K562 (cell line): ENCODE data around the gene LGR6. TPM values are rescaled to one million over a fixed set of nuclear protein-coding genes. Genes with fewer than 3 reads are reported as not detected.

ENCODE experiments used
- ATAC-seq: fragments of 200-7000 bp; cut with Tn5 transposase; 3 replicates; pipeline ENCODE4 v1.9.1; 2020; ENCODE audit warnings: moderate library complexity
- BruUV-seq: library from RNA; stranded (reverse); fragments of 400-500 nt; replicated peaks from 2 replicates; lab custom pipeline; 2021; lab: Mats Ljungman, UMichigan
- CTCF ChIA-PET: fragments of 300-600 bp; formaldehyde crosslinking; extraction: SDS; loops from one replicate; lab custom pipeline; 2021; ENCODE audit warnings: low intra/inter-chr PET ratio; lab: Yijun Ruan, JAX
- POLR2A ChIA-PET: fragments of 300-600, 350-650 bp; sonication (Branson Sonifier 250); formaldehyde crosslinking; extraction: SDS; loops from one replicate; lab custom pipeline; 2021; ENCODE audit warnings: antibody characterized with exemption, inconsistent platforms; lab: Yijun Ruan, JAX
- DNase-seq, 4 experiments: peaks; one replicate each; pipeline versions ENCODE4 v3.0.0 to v3.0.0-alpha.2; 2011 to 2018; ENCODE audit warnings: low spot score in 3 of 4, mixed read lengths in 3 of 4; ENCODE audit errors: extremely low read depth in 1 of 4
- FAIRE-seq: peaks from 2 replicates; lab custom pipeline; 2011; peaks lifted over from hg19 to GRCh38; lab: Jason Lieb, UNC
- H2AFZ ChIP-seq: 2 replicates; pipeline ENCODE4 v1.6.0; 2011; ENCODE audit warnings: low read depth, low read length, control low read depth, inconsistent platforms
- H3K27ac ChIP-seq: fragments of 200-600 bp; 3 replicates; pipeline ENCODE4 v1.8.0; 2011; ENCODE audit warnings: low read depth, mild to moderate bottlenecking, control low read depth, inconsistent platforms, low read length, moderate library complexity, mixed read lengths; ENCODE audit errors: extremely low read depth
- H3K27me3 ChIP-seq, 2 experiments: fragments of 300-600 bp in 1 of 2; 2 replicates in 1 of 2; 3 replicates in 1 of 2; pipeline versions ENCODE4 v1.6.0 to v1.8.0; 2011; ENCODE audit warnings: inconsistent platforms in 2 of 2, low read length in 2 of 2, mild to moderate bottlenecking in 1 of 2, mixed read lengths in 1 of 2, moderate library complexity in 1 of 2; ENCODE audit not compliant: control insufficient read depth in 2 of 2, insufficient read depth in 2 of 2
- H3K36me3 ChIP-seq: fragments of 300-600 bp; 3 replicates; pipeline ENCODE4 v1.8.0; 2011; ENCODE audit warnings: mild to moderate bottlenecking, low read length, inconsistent platforms; ENCODE audit not compliant: control insufficient read depth, insufficient read depth
- H3K4me1 ChIP-seq, 2 experiments: fragments of 200-600 bp in 1 of 2; replicated peaks in 1 of 2; 2 replicates in 1 of 2; 3 replicates in 1 of 2; pipeline versions ENCODE4 v1.5.1 to v1.8.0; 2011; ENCODE audit warnings: inconsistent platforms in 2 of 2, low read length in 2 of 2, mild to moderate bottlenecking in 1 of 2, mixed read lengths in 1 of 2, moderate library complexity in 1 of 2; ENCODE audit not compliant: control insufficient read depth in 2 of 2, insufficient read depth in 2 of 2
- H3K4me2 ChIP-seq: 2 replicates; pipeline ENCODE4 v1.6.1; 2011; ENCODE audit warnings: low read length, control low read depth, inconsistent platforms, mixed read lengths; ENCODE audit not compliant: insufficient read depth
- H3K4me3 ChIP-seq: fragments of 200-600 bp; sonication (generic), shearing (Covaris generic); 2 replicates; pipeline ENCODE4 v1.5.1; 2016; ENCODE audit warnings: control low read depth, inconsistent platforms
- H3K79me2 ChIP-seq: fragments of 200-600 bp; 3 replicates; pipeline ENCODE4 v1.8.0; 2011; ENCODE audit warnings: low read length, inconsistent platforms; ENCODE audit not compliant: control insufficient read depth, insufficient read depth
- H3K9ac ChIP-seq, 2 experiments: 2 replicates each; pipeline versions ENCODE4 v1.6.0 to v1.6.1; 2011; ENCODE audit warnings: low read depth in 2 of 2, low read length in 2 of 2, control low read depth in 1 of 2, inconsistent platforms in 1 of 2, mild to moderate bottlenecking in 1 of 2, mixed read lengths in 1 of 2; ENCODE audit not compliant: insufficient read depth in 1 of 2
- H3K9me1 ChIP-seq: one replicate; pipeline ENCODE4 v1.6.0; 2011; ENCODE audit warnings: inconsistent platforms, mild to moderate bottlenecking, low read length, moderate library complexity; ENCODE audit not compliant: control insufficient read depth, insufficient read depth
- H3K9me3 ChIP-seq: replicated peaks from 2 replicates; pipeline ENCODE4 v1.5.1; 2011; ENCODE audit warnings: low read depth, low read length, inconsistent platforms; ENCODE audit not compliant: control insufficient read depth, insufficient read depth
- H4K20me1 ChIP-seq: replicated peaks from 2 replicates; pipeline ENCODE4 v1.6.1; 2011; ENCODE audit warnings: low read length, inconsistent platforms, mixed read lengths; ENCODE audit not compliant: control insufficient read depth, insufficient read depth
- ADNP ChIP-seq: fragments of 200-800 bp; sonication (Bioruptor generic); IDR thresholded peaks from 2 replicates; pipeline ENCODE4 v1.6.1; 2016; ENCODE audit warnings: missing genetic modification characterization, missing compliant biosample characterization
- BCL6 ChIP-seq: fragments of 250-450 bp; sonication (Bioruptor Pico); IDR thresholded peaks from 2 replicates; pipeline ENCODE4 v1.4.0; 2020
- BCOR ChIP-seq: fragments of 450-650 bp; IDR thresholded peaks from 2 replicates; pipeline ENCODE4 v1.6.1; 2016
- CBX8 ChIP-seq: fragments of 200-600 bp; sonication (generic); IDR thresholded peaks from 2 replicates; pipeline ENCODE4 v1.6.1; 2012; ENCODE audit warnings: borderline replicate concordance, mixed run types, low read depth, mild to moderate bottlenecking, moderate library complexity, mixed read lengths, low read length, control low read depth, inconsistent platforms; ENCODE audit not compliant: poor library complexity, severe bottlenecking; ENCODE audit errors: extremely low read depth
- HNRNPLL ChIP-seq: fragments of 200-400 bp; formaldehyde crosslinking; IDR thresholded peaks from 2 replicates; pipeline ENCODE4 v1.6.1; 2017; ENCODE audit warnings: low read length, low read depth, mild to moderate bottlenecking; ENCODE audit not compliant: poor library complexity, severe bottlenecking
- KDM1A ChIP-seq, 2 experiments: fragments of 450-650 bp; IDR thresholded peaks; 2 replicates each; pipeline ENCODE4 v1.6.1; 2016; ENCODE audit warnings: mild to moderate bottlenecking in 2 of 2
- MAFK ChIP-seq: IDR thresholded peaks from 2 replicates; pipeline ENCODE4 v1.6.1; 2011; ENCODE audit warnings: low read length, improper control_type of control experiment
- MYC ChIP-seq, 2 experiments: fragments of 250-450 bp in 1 of 2; sonication (Bioruptor Pico) in 1 of 2; IDR thresholded peaks; 2 replicates each; pipeline versions ENCODE4 v1.5.1 to v1.6.1; 2012 to 2021; ENCODE audit warnings: low read depth in 2 of 2, borderline replicate concordance in 1 of 2, improper control_type of control experiment in 1 of 2, low read length in 1 of 2, mild to moderate bottlenecking in 1 of 2, moderate library complexity in 1 of 2
- RBM17 ChIP-seq: fragments of 200-400 bp; formaldehyde crosslinking; IDR thresholded peaks from 2 replicates; pipeline ENCODE4 v1.6.1; 2017; ENCODE audit warnings: low read depth, mild to moderate bottlenecking, low read length, borderline replicate concordance
- RUNX1 ChIP-seq: sonication (generic); IDR thresholded peaks from 2 replicates; pipeline ENCODE4 v1.6.1; 2016; ENCODE audit warnings: antibody characterized with exemption, low read depth
- SPI1 ChIP-seq: IDR thresholded peaks from 2 replicates; pipeline ENCODE4 v1.6.1; 2011; ENCODE audit warnings: low read depth, low read length, control low read depth, borderline replicate concordance
- ZBTB17 ChIP-seq: fragments of 450-650 bp; formaldehyde crosslinking; IDR thresholded peaks from 2 replicates; pipeline ENCODE4 v1.4.0; 2020; ENCODE audit warnings: mild to moderate bottlenecking
- ZNF146 ChIP-seq: IDR thresholded peaks from one replicate; pipeline ENCODE4 v1.6.1; 2018; ENCODE audit warnings: missing compliant biosample characterization; ENCODE audit not compliant: unreplicated experiment
- ZNF165 ChIP-seq: fragments of 250-450 bp; sonication (Bioruptor Pico); IDR thresholded peaks from 2 replicates; pipeline ENCODE4 v1.4.0; 2020; ENCODE audit warnings: borderline replicate concordance
- ZNF263 ChIP-seq: sonication (generic); formaldehyde crosslinking; IDR thresholded peaks from 2 replicates; pipeline ENCODE4 v1.8.0; 2022; ENCODE audit warnings: mild to moderate bottlenecking, missing genetic modification reagents, borderline replicate concordance
- ZNF354B ChIP-seq: fragments of 250-450 bp; sonication (Bioruptor Pico); IDR thresholded peaks from 2 replicates; pipeline ENCODE4 v1.4.0; 2020
- ZSCAN29 ChIP-seq: fragments of 450-650 bp; IDR thresholded peaks from 2 replicates; pipeline ENCODE4 v1.6.1; 2017
- WGBS: fragments of 100-300 bp; shearing (Covaris generic); methylation state at CpG from one replicate; pipeline ENCODE4 v1.1.6; 2016; ENCODE audit warnings: low coverage, mixed read lengths; ENCODE audit not compliant: insufficient coverage; ENCODE audit errors: missing lambda C conversion rate; 5-methylcytosine and 5-hydroxymethylcytosine counted together
- in situ Hi-C: fragments of 300-500 bp; cut with MboI; formaldehyde crosslinking; loops from 4 replicates; pipeline ENCODE4 v1.15.0; 2018; ENCODE audit warnings: inconsistent platforms, mixed read lengths
- intact Hi-C: fragments of 100-400 bp; cut with micrococcal nuclease; formaldehyde crosslinking; loops from 2 replicates; pipeline ENCODE4 v1.14.2; 2022
- polyA plus RNA-seq, 8 experiments: library from polyadenylated mRNA; depleted of rRNA in 4 of 8; stranded (reverse) in 5 of 8; unstranded in 3 of 8; fragments of >200 nt; fragmentation: Nextera tagmentation in 2 of 8; fragmentation: Illumina TruSeq in 1 of 8; extraction: Ambion mirVana in 2 of 8; extraction: Trizol in 1 of 8; gene quantifications; 2 replicates each; pipeline versions ENCODE4 v1.2.1 to v1.2.3, GENCODE V29; 2011 to 2014; ENCODE audit warnings: inconsistent platforms in 1 of 8, missing spikeins in 1 of 8
- total RNA-seq, 7 experiments: library from RNA; depleted of rRNA in 6 of 7; stranded (reverse); fragments of >200 nt in 6 of 7; fragmentation: Illumina TruSeq in 2 of 7; extraction: Trizol in 2 of 7; gene quantifications; 2 replicates each; pipeline versions ENCODE4 v1.2.1 to v1.2.3, GENCODE V29; 2011 to 2021; ENCODE audit warnings: low replicate concordance in 1 of 7

The LGR6 gene
- total and polyA plus RNA-seq, 9 of the 15 experiments (the other 6 are each of a cell fraction or from before 2014, with no cell fraction given): 0.01 to 0.54 (median 0.17) TPM; not detected in 1

DNA sequence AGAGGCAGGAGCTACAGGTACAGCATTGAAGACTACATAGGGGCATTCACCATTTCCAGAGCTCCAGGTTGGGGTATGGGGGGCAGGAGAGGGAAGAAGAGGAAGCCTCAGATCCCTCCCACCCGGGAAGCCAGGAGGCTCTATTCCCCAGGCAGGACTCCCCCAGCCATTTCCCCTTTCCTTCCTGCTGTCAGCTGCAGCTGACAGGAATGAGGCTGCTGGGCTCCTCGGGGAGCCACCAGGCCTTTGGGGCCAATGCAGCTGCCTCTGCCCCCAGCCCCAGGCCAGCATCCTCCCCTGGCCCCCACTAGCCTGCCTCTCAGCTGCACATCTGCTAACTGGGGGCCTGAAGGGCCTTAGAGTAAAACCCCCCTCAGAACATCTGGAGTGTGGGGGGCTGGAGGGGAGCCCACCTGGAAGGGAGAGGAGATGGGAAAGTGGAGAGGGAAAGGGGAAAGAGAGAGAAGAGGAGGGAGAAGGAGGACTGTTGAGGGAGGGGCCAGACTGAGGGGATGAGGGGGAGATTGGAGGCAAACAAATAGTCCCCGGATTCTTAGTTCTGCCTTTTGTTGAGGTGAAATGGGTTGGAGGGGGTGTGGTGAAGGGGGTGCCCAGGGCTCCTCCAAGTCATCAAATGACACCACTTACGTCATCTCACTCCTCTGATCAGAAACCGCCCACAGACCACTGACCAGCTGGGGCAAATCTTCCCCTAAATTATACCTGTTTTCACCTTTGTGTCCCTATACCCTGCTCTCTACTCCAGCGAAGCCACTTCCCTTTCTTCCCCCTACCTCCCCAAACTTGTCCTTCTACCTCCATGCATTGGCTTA lies 58.0 kb downstream of the LGR6 start:
- DNase-seq: no peak
- in situ Hi-C loops: no loop called here
- 0 out of 2 replicates have a peak, but pooled peaks have one; percentile 40 for TF ChIP-seq SPI1
- peak; percentile 73; the same call in 1 of the 2 replicates for TF ChIP-seq ZNF263 (CRISPR knock-in tag)
- no peak for TF ChIP-seq ZSCAN29
- TF ChIP-seq, all 486 proteins: peak for 2
- no peak overlapping the region for H3K9ac ChIP-seq
- POLR2A ChIA-PET: interaction anchor here (0.7 kb wide), 1 partner anchor 23 kb away, joined by 3 read pairs; no protein-coding TSS in a partner anchor
- ATAC-seq: no peak
- WGBS: 0% methylated on average over 5 of the region's 6 CpGs
- H3K9me1 ChIP-seq: no peaks in the 10 kb centered on the region
- peaks cover 38 to 69% of the 10 kb centered on the region in 2 experiments for H3K27me3 ChIP-seq
- 0 out of 2 replicates have a peak, but pooled peaks cover 9% of the 10 kb centered on the region for H4K20me1 ChIP-seq
- no TSS peak for BruUV-seq
- H3K4me2 ChIP-seq: no peak overlapping the region
- H2AFZ ChIP-seq: no peak overlapping the region
- H3K27ac ChIP-seq: no peak overlapping the region
- H3K4me1 ChIP-seq: no peaks in the 10 kb centered on the region; a peak in 2 of 5 replicates
- H3K9me3 ChIP-seq: no peaks in the 10 kb centered on the region
- no peak for FAIRE-seq
- intact Hi-C loops: no loop called here
- CTCF ChIA-PET: no interaction called here
- no peak overlapping the region for H3K4me3 ChIP-seq
- no peaks in the 10 kb centered on the region for H3K36me3 ChIP-seq
- no peaks in the 10 kb centered on the region for H3K79me2 ChIP-seq

DNA sequence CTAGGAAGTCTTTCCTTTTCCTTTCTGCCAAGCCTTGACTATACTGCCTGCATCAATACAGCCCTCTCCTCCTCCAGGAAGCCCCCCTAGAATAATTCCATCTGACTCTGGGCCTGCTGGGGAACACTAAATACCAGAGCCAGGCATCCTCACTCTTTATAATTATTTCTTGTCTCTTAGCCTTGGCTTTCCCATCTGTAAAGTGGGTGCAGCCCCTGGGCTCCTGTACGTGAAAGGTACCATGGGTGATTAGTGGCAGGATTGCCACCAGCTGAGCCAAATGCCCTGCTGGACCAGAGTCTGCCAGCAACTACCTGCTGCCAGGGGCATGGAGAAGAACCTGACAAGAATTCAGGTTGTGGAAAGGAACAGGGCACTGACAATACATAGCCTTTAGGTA lies 58.7 kb downstream of the LGR6 start:
- CTCF ChIA-PET: no interaction called here
- H4K20me1 ChIP-seq: 0 out of 2 replicates have a peak, but pooled peaks cover 9% of the 10 kb centered on the region
- ATAC-seq: no peak
- no peak overlapping the region for H3K27ac ChIP-seq
- no peaks in the 10 kb centered on the region; a peak in 2 of 5 replicates for H3K4me1 ChIP-seq
- intact Hi-C loops: no loop called here
- BruUV-seq: no TSS peak
- no peak for FAIRE-seq
- no peaks in the 10 kb centered on the region for H3K9me1 ChIP-seq
- H2AFZ ChIP-seq: no peak overlapping the region
- H3K4me3 ChIP-seq: no peak overlapping the region
- no peaks in the 10 kb centered on the region for H3K79me2 ChIP-seq
- peaks cover 38 to 65% of the 10 kb centered on the region in 2 experiments for H3K27me3 ChIP-seq
- no peaks in the 10 kb centered on the region for H3K36me3 ChIP-seq
- WGBS: 0% methylated on average over 1 of the region's 1 CpG
- no peak overlapping the region for H3K9ac ChIP-seq
- H3K4me2 ChIP-seq: no peak overlapping the region
- H3K9me3 ChIP-seq: no peaks in the 10 kb centered on the region
- in situ Hi-C loops: no loop called here
- POLR2A ChIA-PET: no interaction called here
- DNase-seq: no peak
- peak; percentile 70 for TF ChIP-seq BCOR
- TF ChIP-seq ZNF146: no peak
- TF ChIP-seq MYC (IDR thresholded peaks at IDR 0.05; ENCODE audit: low read depth, low read length): no peak
- TF ChIP-seq MYC (CRISPR knock-in tag; IDR thresholded peaks at IDR 0.05; ENCODE audit: borderline replicate concordance, low read depth): no peak
- no peak for TF ChIP-seq BCL6 (CRISPR knock-in tag)
- TF ChIP-seq RBM17: no peak
- TF ChIP-seq ZBTB17 (CRISPR knock-in tag): no peak
- TF ChIP-seq MAFK: no peak
- TF ChIP-seq ZNF165 (CRISPR knock-in tag): no peak
- no peak for TF ChIP-seq RUNX1
- no peak for TF ChIP-seq ZNF354B
- no peak for TF ChIP-seq CBX8
- TF ChIP-seq ADNP (tag): peak; percentile 60; the same call in 1 of the 2 replicates
- TF ChIP-seq KDM1A (IDR thresholded peaks at IDR 0.05): peak in 1 of 2 experiments; percentile 47; a peak in 1 of 4 replicates
- TF ChIP-seq HNRNPLL: no peak
